ENCODE measurements around the gene XYLT2.
A peak's percentile ranks its signal among the peaks of the same experiment; 100 is the strongest.
"Not testable (repeated sequence)": the region's sequence is repeated elsewhere in the genome, so short reads cannot be mapped to it uniquely, and the experiment has no call there.

The XYLT2 gene

GRCh38 chr17:50319306-50320004 lies 26.5 kb upstream of the XYLT2 start:
- no peak for DNase-seq

- no peak for DNase-seq
These were observed 23.7 kb upstream of the XYLT2 start for GRCh38 chr17:50322271-50322670.

- no peak for DNase-seq
These were observed 22.9 kb upstream of the XYLT2 start for GRCh38 chr17:50323060-50323459.

GRCh38 chr17:50325906-50326305 lies 20.0 kb upstream of the XYLT2 start:
- no peak for DNase-seq

GRCh38 chr17:50326831-50327364 lies 19.0 kb upstream of the XYLT2 start:
- no peak for DNase-seq

GRCh38 chr17:50328363-50329325 lies 17.3 kb upstream of the XYLT2 start:
- DNase-seq = no peak

- DNase-seq = no peak
These were observed 16.2 kb upstream of the XYLT2 start for GRCh38 chr17:50329716-50330115.

GRCh38 chr17:50330151-50330775 lies 15.7 kb upstream of the XYLT2 start:
- no peak for DNase-seq

GRCh38 chr17:50331085-50331791 lies 14.7 kb upstream of the XYLT2 start:
- no peak for DNase-seq

GRCh38 chr17:50332196-50332595 lies 13.7 kb upstream of the XYLT2 start:
- no peak for DNase-seq

GRCh38 chr17:50333291-50334057 lies 12.5 kb upstream of the XYLT2 start:
- not testable (repeated sequence) for DNase-seq

GRCh38 chr17:50337956-50338355 lies 8.0 kb upstream of the XYLT2 start:
- DNase-seq = no peak

GRCh38 chr17:50338645-50339044 lies 7.3 kb upstream of the XYLT2 start:
- no peak for DNase-seq

GRCh38 chr17:50339381-50339780 lies 6.5 kb upstream of the XYLT2 start:
- DNase-seq = no peak

- DNase-seq = peak in 1 of 56 donors; percentile 3
These were observed 1.1 kb upstream of the XYLT2 start for GRCh38 chr17:50344731-50345365.

- peak in 8 of 56 donors; percentile 22 to 58 (median 41) for DNase-seq
These were observed 589 bp downstream of the XYLT2 start for GRCh38 chr17:50346313-50347116.

GRCh38 chr17:50347117-50347893 lies 1.4 kb downstream of the XYLT2 start:
- no peak for DNase-seq

- DNase-seq = no peak
These were observed 2.0 kb downstream of the XYLT2 start for GRCh38 chr17:50347894-50348291.

All from amygdala (tissue), 56 donors.